GM12864 (cell line): Measurements from ENCODE around the gene HECW1.

Experiments
- DNase-seq: peaks from one replicate; pipeline ENCODE4 v3.0.0-alpha.2; 2011; ENCODE audit warnings: low read depth
- H3K4me3 ChIP-seq: 2 replicates; pipeline ENCODE4 v1.5.1; 2011; ENCODE audit warnings: mild to moderate bottlenecking, low read depth, low read length, control low read depth
- TF ChIP-seq, protein P1 (sequence below): IDR thresholded peaks from 2 replicates; pipeline ENCODE4 v1.5.1; 2011; ENCODE audit warnings: low read depth, mild to moderate bottlenecking, moderate library complexity, low read length, control low read depth, inconsistent platforms; ENCODE audit errors: missing control alignments

Gene HECW1

DNA sequence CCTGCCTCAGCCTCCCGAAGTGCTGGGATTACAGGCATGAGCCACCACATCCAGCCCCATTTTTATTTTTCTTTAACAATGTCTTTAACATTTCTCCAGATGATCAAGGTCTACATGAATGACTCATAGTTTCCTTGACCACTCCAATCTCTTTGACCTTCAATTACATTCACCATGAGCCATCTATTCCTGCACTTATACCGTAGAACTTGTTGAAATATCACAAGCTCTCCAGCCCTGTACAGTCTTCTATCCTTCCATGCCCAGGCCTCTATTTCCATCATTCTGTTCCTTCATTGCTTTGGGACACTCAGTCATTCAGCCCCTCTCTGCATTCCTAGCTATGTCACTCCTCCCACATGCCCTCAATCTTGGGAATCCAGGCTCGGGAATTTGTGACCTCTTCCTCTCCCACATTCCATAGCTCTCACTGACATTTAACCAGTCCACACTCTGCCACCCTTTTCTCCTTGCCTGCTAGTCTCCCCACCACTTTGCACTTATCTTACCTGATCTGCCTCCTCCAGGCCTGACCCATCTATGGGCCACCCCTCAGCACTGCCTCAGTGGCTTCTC lies 318.7 kb downstream of the HECW1 start:
- no peak for DNase-seq
- TF ChIP-seq, protein P1, sequence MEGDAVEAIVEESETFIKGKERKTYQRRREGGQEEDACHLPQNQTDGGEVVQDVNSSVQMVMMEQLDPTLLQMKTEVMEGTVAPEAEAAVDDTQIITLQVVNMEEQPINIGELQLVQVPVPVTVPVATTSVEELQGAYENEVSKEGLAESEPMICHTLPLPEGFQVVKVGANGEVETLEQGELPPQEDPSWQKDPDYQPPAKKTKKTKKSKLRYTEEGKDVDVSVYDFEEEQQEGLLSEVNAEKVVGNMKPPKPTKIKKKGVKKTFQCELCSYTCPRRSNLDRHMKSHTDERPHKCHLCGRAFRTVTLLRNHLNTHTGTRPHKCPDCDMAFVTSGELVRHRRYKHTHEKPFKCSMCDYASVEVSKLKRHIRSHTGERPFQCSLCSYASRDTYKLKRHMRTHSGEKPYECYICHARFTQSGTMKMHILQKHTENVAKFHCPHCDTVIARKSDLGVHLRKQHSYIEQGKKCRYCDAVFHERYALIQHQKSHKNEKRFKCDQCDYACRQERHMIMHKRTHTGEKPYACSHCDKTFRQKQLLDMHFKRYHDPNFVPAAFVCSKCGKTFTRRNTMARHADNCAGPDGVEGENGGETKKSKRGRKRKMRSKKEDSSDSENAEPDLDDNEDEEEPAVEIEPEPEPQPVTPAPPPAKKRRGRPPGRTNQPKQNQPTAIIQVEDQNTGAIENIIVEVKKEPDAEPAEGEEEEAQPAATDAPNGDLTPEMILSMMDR, result no peak
- no peak overlapping the region for H3K4me3 ChIP-seq

DNA sequence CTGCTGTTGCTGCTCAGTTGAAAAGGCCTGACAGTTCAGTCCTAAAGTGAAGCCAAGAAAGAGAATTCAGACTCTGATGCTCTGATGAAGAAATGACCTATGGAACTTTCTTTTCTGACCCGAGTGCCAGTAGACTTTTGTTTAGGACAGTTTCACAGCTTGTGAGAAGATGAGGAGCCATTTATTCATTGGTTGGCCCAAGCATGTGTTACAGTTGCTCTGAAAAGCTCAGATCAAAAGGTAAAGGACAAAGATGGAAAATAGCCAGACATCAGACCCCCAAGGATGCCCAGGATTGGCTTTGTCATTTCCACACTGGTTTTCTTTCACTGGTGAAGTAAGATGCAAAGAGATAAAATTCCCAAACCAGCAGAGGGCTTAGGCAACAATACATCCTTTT lies 321.2 kb downstream of the HECW1 start:
- TF ChIP-seq, protein P1, result no peak
- DNase-seq, result no peak
- H3K4me3 ChIP-seq, result no peak overlapping the region

DNA sequence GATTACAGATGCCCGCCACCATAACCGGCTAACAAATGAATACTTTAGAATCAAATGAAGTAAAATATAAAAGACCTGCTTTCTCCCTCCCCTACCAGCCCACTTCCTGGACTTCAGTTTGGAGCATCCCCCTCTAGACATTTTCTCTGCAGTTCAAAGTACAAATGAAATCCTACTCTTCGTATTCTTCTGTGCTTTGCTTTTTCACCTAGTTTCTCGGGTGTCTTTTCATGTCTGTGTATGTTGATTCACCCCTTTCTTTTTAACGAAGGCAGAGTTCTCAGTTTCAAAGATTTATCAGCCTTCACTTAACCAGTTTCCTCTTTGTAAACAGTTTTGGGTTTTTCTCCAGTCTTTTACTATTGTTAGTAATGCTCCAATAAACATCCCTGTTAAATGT lies 324.6 kb downstream of the HECW1 start:
- TF ChIP-seq, protein P1, result no peak
- no peak overlapping the region for H3K4me3 ChIP-seq
- no peak for DNase-seq

DNA sequence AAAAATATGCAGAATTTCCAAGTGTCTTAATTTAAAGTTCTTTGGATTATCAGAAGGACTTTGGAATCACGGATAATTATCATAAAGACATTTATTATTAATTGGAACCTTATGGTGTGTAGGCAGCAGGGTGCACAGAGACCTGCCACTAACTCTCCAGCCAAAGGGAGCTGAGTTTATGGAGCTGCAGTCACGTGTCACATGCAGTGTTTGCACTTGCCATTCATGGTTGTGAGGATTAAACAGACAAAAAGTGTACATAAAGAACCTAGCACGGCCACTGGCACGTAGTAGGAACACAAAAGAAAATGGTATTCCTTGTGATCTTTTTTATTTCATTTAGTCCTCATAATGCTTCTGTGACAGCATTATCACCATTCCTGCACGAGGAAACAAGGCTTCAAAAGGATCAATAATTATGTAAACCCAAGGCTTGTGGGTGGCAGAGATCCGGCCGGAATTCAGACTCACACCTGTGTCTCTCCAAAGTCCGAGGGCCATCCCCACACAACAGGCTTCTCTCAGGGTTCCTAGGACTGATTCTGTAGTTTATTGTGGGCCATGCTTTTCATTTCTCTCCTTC lies 326.5 kb downstream of the HECW1 start:
- no peak for DNase-seq
- TF ChIP-seq, protein P1, result no peak
- no peak overlapping the region for H3K4me3 ChIP-seq

GRCh38 chr7:43439631-43440401 lies 327.4 kb downstream of the HECW1 start:
- TF ChIP-seq, protein P1, result peak; percentile 98
- H3K4me3 ChIP-seq, result no peak overlapping the region
- DNase-seq, result peak; percentile 18

DNA sequence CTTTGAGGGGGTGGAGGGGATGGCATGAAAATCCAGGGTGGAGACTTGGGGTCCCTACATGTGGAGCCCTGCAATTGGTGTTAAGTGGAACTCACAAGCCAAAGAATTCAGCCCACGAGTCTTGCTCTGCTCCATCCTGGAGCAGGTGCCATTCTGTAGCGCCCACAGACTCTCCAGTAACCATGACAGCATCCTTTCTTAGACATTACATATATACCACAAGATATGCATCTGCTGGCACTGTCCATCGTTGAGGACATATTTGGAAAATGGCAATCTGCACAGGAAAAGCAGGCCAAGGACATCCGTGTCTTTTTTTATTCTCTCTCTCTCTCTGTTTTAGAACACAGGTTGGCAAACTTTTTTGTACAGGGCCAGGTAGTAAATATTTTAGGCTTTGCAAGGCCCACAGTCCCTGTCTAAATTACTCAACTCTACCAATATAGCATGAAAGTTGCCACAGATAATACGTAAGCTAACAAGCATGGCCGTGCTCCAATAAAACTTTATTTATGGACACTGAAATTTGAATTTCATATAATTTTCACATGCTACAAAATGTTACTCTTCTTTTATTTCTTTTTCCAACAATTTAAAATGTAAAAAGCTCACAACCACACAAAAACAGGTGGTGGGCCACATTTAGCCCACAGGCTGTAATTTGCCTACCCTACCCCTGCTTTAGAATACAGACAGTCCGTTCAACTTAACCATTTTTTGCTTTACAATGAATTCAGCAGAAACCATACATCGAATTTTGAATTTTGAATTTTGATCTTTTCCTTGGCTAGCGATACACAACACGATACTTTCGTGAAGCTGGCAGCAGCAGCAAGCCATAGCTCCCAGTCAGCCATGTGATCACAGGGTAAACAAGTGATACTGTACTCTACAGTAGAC lies 329.0 kb downstream of the HECW1 start:
- no peak overlapping the region for H3K4me3 ChIP-seq
- no peak for DNase-seq
- TF ChIP-seq, protein P1, result no peak
